Skin epidermis (tissue), 12 donors: Measurements from ENCODE around the gene TNF.
A peak's percentile ranks its signal among the peaks of the same experiment; 100 is the strongest.

Experiments
- H3K27ac ChIP-seq, 21 experiments: fragments of 200-600 bp; sonication (generic) in 11 of 21; one replicate each; pipeline ENCODE4 v1.5.0; 2020; ENCODE audit warnings: mild to moderate bottlenecking in 3 of 21, inconsistent platforms in 2 of 21, moderate library complexity in 2 of 21
- H3K4me3 ChIP-seq, 7 experiments: fragments of 200-600 bp; sonication (generic) in 2 of 7; one replicate each; pipeline ENCODE4 v1.5.0; 2020; ENCODE audit warnings: inconsistent platforms in 2 of 7, mild to moderate bottlenecking in 2 of 7, moderate library complexity in 1 of 7

The TNF gene

DNA sequence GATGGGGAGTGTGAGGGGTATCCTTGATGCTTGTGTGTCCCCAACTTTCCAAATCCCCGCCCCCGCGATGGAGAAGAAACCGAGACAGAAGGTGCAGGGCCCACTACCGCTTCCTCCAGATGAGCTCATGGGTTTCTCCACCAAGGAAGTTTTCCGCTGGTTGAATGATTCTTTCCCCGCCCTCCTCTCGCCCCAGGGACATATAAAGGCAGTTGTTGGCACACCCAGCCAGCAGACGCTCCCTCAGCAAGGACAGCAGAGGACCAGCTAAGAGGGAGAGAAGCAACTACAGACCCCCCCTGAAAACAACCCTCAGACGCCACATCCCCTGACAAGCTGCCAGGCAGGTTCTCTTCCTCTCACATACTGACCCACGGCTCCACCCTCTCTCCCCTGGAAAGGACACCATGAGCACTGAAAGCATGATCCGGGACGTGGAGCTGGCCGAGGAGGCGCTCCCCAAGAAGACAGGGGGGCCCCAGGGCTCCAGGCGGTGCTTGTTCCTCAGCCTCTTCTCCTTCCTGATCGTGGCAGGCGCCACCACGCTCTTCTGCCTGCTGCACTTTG lies at the start of gene TNF:
TNF (plus strand) TSS at position 231 of the 567 bp plus-strand sequence; CDS start at position 408, 177 bp downstream.
- Histone ChIP-seq H3K4me3 (peak within 1 kb of the TSS; percentile 31 to 58 (median 40)), H3K27ac (peak within 1 kb of the TSS in 19 of 21 experiments; percentile 34 to 98 (median 72))

DNA sequence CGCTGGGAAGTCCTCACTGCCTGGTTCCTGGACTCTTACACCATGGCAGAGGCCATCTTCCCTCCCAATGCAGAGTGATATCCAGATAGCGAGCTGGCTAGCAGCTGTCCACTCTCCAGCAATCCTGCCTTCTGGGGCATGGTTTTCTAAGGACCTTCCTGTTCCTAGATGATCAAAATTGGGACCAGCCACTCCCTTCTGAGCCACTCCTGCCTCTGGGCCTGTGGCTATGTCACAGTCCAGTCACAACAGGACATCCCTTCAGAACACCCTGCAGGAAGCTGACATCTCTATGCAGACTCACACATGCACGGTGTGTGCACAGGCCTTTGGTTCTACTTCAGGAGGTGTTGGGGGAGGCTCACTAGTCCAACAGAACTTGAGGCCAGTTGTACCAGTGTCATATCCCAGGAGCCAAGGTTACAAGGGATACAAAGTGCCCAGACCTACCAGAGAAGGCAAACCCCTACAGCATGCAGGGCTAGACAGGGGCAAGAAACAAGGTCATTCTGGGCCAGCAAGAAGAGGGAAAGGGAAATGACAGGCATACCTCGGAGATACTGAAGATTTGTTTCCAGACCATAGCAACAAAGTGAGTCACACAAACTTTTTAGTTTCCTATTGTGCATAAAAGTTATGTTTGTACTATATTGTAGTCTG lies 49.3 kb upstream of the TNF start:
- H3K27ac ChIP-seq: peak overlapping the region in 1 of 21 experiments; percentile 48

DNA sequence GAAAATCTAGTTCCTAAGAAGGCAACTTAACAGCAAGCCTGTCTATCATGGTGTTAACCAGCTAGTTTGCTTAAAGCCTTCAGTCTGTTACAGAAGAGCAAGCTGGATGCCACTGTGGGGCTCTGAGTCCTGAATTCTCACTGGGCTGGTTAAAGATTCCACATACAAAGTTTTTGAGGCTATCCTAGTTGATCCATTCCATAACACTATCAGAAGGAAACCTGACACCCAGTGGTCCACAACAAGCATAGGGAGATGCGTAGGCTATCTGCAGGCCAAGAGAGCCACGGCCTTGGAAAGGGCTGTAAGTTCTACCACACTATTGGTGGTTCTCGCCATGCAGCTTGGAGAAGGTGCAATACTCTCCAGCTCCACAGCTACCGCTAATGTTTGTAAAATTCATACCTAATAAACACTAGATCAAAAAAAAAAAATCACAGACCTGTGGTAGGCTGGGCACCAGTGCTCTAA lies 47.0 kb upstream of the TNF start:
- no peak overlapping the region for H3K4me3 ChIP-seq

More for the DNA sequence above, 49.3 kb upstream of the TNF start:
- H3K4me3 ChIP-seq: no peak overlapping the region

DNA sequence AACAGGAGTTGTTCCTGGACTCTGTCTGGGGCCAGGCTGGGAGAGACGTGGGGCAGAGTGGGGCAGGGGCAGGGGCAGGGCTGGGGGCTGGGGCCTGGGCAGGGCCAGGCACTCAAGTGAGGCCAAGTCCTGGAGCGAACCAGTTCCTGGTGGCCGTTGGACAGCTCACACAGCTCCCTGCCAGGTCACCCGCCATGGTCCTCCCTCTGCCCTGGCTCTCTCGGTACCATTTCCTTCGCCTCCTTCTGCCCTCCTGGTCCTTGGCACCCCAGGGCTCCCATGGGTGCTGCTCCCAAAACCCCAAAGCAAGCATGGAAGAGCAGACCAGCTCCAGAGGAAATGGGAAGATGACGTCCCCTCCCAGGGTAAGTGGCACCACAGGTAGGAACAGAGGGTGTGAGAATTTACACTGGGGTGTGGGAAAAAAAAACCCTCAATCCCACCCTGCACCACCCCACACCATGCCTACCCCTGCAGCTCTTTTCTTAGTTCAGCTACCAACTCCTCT lies 46.5 kb upstream of the TNF start, which contains the start of gene MCCD1:
MCCD1 (plus strand) TSS at position 142 of the 508 bp plus-strand sequence; CDS start at position 195, 53 bp downstream.
- no peak within 1 kb of the TSS for H3K4me3 ChIP-seq

More for the DNA sequence above, 47.0 kb upstream of the TNF start:
- no peak overlapping the region for H3K27ac ChIP-seq

DNA sequence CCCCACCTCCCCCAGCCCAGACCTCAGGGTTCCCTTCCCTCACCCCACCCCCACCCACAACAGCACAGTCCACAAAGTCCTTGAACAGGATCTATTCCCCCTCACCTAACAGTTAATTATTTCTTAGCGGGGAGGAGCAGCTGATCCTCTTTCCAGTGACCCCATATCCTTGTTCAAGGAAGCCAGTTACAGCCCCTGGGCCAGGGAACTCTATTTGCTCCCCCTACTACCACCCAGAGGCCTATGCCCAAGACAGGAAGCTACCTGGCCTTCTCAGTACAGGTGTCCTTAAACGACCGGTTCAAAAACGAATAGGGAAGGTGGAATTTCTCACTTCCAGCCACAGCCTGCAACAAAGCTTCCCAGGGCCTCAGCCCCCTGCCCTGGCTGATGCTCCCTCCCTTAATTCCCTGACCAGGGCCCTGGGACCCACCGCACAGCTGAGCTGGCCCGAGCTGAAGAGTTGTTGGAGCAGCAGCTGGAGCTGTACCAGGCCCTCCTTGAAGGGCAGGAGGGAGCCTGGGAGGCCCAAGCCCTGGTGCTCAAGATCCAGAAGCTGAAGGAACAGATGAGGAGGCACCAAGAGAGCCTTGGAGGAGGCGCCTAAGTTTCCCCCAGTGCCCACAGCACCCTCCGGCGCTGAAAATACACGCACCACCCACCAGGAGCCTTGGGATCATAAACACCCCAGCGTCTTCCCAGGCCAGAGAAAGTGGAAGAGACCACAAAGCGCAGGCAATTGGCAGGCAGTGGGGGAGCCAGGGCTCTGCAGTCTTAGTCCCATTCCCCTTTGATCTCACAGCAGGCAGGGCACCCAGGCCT lies 45.8 kb upstream of the TNF start:
- no peak overlapping the region for H3K27ac ChIP-seq

More for the DNA sequence above, 46.5 kb upstream of the TNF start, which contains the start of gene MCCD1:
- no peak within 1 kb of the TSS for H3K27ac ChIP-seq

DNA sequence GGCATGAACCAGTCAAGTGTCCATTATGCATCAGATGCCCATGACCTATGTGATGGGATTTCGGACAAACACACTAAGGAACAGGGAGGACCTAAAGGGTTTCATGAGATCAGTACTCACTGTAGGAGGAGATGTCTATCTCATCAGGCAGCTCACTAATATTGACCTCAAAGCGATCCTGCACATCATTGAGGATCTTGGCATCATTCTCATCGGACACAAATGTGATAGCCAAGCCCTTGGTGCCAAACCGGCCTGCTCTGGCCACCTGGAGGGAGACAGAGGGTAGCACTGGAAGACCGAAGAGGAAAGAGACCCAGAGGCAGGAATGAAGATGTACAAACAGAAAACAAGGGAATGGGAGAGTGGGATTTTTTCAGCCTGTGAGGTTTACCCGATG lies 44.7 kb upstream of the TNF start:
- H3K4me3 ChIP-seq: no peak overlapping the region

More for the DNA sequence above, 45.8 kb upstream of the TNF start:
- no peak overlapping the region for H3K4me3 ChIP-seq

DNA sequence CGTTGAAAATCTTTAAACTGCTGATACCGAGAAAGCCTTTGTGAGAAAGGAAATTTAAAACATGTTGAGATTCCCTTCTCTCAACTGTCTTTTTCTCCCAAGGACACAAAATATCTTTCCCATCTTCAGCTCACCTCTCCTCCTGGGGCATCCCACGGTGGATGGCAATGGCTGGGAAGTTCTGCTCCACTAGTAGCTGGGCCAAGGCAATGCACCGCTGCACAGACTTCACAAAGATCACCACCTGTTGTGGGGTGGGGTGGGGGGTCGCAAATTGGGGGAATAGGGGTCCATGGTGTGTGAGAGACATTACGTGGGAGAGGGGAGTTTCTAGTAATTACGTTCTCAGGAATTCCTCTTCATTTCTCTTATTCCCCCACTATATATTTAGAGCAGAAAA lies 44.2 kb upstream of the TNF start:
- no peak overlapping the region for H3K27ac ChIP-seq
- H3K4me3 ChIP-seq: no peak overlapping the region

More for the DNA sequence above, 44.7 kb upstream of the TNF start:
- H3K27ac ChIP-seq: no peak overlapping the region

DNA sequence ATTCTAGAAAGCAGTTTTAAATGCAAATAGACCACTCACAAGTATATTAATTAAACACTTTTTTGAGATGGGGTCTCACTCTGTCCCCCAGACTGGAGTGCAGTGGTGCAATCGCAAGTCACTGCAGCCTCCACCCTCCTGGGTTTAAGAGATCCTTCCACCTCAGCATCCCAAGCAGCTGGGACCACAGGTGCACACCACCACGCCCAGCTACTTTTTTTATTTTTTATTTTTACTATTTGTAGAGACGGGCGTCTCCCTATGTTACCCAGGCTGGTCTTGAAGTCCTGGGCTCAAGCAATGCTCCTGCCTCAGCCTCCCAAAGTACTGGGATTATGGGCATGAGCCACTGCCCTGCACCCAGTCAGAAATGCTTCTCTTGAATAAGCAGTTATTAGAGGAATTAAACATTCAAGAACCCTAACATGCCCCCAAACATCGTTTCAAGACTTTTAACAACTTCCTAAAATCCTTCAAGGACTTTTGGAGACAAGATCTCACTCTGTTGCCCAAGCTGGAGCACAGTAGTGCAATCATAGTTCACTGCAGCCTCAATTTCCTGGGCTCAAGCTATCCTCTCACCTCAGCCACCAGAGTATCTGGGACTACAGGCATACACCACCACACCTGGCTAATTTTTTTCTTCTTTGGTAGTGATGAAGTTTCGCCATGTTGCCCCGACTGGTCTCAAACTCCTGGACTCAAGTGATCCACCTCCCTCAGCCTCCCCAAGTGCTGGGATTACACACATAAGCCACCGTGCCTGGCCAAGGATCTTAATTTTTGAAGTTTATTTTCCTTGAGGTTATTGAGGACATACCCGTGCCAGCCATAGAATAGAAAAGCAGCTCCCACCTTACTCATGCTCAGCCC lies 43.4 kb upstream of the TNF start:
- H3K4me3 ChIP-seq: no peak overlapping the region
- no peak overlapping the region for H3K27ac ChIP-seq

DNA sequence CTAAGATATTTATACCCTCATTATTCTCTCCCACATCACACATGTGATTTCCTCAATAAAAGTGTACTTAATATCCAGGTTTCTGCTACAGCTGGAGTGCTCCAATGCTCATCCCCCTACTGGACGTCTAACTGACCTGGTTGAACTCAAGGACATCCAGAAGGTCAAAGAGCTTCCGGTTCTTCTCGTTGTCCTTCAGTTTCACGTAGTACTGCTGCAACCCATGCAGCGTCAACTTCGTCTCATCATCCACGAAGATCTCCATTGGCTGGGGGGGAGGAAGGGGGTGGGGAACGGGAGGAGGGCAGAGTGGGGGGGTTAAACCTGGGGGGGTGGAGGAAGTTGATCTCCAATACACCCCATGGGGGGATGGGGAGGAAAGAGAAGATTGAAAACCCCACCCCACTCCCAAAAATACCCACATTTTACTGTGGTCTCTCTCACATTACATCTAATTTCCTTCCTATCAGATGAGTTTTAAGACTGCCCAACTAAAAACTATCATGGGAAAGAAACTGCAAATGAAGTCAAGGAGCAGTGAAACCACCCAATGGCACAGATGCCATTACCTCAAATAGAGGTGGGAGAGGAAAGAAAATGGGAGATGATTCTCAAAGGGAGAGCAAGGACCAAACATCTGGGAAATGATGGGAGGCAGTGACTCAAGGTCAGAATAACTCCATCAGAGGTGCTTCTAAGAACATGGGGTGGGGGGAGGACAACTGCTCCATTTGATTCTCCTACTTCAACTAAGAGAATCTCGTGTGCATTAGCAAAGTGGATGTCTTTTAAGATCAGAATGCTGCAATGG lies 42.5 kb upstream of the TNF start:
- no peak overlapping the region for H3K27ac ChIP-seq
- no peak overlapping the region for H3K4me3 ChIP-seq

DNA sequence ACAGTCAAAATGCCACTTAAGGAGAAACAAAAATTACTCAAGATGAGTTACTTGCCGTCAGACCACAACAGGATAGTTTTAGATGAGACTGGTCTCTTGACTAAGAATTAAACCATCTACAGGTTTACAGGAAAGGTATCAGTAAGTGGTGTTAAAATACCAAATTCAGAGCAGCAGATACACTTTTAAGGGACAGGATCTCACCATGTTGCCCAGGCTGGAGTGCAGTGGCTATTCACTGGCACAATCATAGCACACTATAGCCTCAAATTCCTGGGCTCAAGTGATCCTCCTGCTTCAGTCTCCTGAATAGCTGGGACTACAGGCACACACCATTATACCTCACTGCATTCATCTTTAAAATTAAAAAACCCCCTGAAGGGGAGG lies 41.9 kb upstream of the TNF start:
- Histone ChIP-seq H3K27ac (no peak overlapping the region), H3K4me3 (no peak overlapping the region)

DNA sequence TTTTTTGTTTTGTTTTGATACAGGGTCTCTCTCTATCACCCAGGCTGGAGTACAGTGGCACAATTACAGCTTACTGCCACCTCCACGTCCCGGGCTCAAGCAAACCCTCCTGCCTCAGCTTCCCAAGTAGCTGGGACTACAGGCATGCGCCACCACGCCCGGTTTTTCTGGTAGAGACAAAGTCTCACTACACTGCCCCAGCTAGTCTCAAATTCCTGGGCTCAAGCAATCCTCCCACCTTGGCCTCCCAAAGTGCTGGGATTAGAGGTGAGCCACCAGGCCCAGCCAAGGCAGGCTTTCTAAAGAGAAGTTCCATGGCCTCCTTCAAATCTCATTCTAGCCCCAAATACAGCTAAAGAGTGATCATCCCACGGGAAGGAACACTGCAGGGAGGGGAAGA lies 41.4 kb upstream of the TNF start:
- Histone ChIP-seq H3K27ac (no peak overlapping the region), H3K4me3 (no peak overlapping the region)

DNA sequence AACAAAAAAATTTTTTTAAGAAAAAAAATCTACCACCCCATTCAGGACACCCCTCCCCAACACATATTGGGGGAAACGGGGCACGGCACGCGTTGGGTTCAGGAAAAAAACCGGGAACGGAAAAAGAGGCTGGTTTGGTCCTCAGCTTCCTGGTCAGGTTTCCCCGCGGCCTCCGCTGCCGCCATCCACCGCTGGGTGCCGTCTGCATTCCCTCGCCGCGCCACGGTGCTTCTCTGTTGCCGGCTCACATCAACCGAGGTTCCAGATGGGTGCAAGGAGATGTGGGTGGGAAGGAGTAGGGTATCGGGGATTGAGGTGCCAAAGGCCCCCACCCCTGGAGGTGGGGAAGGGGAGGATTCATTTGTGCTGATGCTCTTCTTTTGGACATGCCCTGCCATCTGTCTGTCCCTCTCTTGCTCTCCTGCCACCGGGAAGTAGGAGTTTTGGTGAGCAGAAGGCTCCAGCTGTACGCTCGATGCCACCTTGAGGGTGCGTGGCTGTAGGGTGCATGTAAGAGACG lies 40.8 kb upstream of the TNF start:
- H3K27ac ChIP-seq: no peak overlapping the region
- H3K4me3 ChIP-seq: no peak overlapping the region

DNA sequence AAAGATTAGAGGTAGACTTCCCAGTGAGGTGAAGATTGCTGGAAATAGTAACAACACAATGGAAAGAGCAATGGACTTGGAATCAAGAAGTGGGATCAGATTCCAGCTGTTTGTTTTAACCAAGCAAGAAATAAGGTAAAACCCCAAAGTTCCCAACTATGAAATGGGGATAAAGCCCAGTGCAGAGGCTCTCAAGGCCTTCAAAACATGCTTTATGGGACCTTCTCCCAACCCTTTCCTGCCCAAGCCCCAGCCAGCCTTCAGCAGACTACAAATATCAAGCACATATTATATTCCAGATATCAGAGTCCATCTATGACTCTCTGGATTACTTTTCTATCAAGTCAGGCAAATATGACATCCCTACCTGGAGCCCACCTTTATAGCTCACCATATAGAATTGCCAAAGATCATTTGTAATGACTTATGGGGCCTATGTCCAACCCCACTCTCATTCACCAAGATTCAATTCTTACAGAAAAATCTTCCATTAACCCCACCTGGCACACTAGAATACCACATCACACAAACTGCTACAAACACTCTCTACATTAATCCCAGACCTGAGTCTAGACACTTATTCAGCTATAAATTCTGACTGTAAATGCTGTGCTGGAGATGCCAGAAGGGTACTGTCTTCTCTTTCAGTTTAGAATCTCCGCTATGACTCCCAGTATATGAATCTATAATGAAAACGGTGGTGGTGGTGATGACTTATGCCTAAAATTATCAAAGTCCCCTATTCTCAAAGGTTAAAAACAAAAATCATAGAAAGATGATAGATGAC lies 39.6 kb upstream of the TNF start:
- Histone ChIP-seq H3K4me3 (no peak overlapping the region), H3K27ac (no peak overlapping the region)

DNA sequence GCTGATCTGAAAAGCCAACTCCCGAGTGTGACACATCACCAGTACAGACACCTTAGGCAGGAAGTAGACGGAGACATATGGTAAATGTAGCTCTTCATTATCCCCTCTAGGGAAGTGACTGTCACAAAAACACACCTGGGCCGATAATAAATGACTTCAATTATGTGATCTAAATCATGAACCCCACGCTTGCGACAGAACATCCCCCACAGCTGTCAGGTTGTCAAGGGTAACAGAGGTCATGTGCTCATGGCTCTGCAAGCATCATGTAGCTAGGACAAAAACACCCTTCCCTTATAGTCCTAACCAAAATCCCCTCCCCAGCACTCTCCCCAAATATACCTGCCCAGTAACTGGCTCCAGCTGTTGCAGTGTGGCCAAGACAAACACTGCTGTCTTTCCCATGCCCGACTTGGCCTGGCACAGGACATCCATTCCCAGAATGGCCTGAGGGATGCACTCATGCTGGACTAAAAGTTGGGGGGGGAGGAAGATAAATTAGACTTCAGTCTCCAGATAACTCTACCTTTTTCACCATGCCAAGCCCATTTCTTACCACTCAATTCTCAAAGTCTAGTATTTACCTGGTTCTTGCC lies 36.5 kb upstream of the TNF start:
- H3K4me3 ChIP-seq: peak overlapping the region in 2 of 7 experiments; percentile 6 to 76
- H3K27ac ChIP-seq: peak overlapping the region in 1 of 21 experiments; percentile 98

DNA sequence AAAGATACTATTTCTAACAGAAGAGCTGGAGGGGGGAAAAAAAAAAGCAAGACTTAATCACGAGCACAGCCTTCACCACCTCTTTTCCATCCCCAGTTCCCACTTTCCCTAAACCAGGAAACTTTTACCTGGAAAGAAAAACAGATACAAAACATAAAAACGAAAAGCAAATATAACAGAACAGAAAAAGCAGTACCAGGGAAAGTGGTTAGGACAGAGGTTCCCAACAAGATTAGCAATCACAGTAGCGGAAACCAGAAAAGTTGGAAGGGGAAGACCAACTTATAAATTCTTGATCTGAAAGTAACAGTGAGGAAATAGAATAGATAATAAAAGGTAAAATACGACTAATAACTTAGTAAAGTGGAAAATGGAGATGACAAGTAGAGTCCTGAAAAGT lies 34.7 kb upstream of the TNF start:
- Histone ChIP-seq H3K27ac (peak overlapping the region in 19 of 21 experiments; percentile 81 to 99 (median 95)), H3K4me3 (peak overlapping the region; percentile 49 to 82 (median 67))

DNA sequence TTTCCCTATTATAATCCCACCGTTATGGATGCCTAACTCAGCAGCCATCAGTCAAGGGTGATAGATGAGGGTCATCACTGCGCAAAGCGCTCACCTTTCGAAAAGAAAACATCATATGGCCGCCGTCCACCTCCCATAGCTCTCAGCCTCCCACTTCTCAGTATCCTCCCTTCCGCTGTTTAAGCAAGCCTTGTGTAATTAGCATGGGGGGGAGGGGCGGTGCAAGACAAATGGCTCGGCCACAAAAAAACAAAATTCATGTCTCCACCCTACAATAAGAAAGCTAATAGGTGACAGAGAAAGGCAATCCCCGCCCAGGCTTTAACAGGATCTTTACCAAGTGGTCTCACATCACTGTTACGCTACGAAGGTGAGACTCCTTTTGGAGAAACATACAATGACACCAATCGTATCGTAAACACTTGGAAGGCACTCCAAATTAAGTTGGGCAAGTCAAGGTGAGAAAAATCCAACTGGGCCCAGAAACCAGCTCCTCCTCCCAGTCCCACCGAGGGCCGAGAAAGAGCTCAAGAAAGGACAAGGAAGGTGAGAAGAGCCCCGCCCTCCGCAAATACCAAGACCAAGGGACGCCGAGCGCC lies 34.2 kb upstream of the TNF start:
- Histone ChIP-seq H3K27ac (peak overlapping the region; percentile 80 to 99 (median 95)), H3K4me3 (peak overlapping the region; percentile 49 to 82 (median 67))
